Measurements from ENCODE around the gene MRPL36.

Gene MRPL36

GRCh38 chr5:1835431-1835830 lies 35.8 kb upstream of the MRPL36 start:
- TF ChIP-seq, protein P1, sequence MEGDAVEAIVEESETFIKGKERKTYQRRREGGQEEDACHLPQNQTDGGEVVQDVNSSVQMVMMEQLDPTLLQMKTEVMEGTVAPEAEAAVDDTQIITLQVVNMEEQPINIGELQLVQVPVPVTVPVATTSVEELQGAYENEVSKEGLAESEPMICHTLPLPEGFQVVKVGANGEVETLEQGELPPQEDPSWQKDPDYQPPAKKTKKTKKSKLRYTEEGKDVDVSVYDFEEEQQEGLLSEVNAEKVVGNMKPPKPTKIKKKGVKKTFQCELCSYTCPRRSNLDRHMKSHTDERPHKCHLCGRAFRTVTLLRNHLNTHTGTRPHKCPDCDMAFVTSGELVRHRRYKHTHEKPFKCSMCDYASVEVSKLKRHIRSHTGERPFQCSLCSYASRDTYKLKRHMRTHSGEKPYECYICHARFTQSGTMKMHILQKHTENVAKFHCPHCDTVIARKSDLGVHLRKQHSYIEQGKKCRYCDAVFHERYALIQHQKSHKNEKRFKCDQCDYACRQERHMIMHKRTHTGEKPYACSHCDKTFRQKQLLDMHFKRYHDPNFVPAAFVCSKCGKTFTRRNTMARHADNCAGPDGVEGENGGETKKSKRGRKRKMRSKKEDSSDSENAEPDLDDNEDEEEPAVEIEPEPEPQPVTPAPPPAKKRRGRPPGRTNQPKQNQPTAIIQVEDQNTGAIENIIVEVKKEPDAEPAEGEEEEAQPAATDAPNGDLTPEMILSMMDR (IDR thresholded peaks at IDR 0.05; ENCODE audit: control insufficient read depth, extremely low read depth, insufficient read depth): no peak
- no peak overlapping the region for H3K4me3 ChIP-seq (ENCODE audit: low read depth, low read length)
- DNase-seq (ENCODE audit: low read depth): no peak

- DNase-seq (ENCODE audit: low read depth): no peak
- no peak overlapping the region for H3K4me3 ChIP-seq (ENCODE audit: low read depth, low read length)
- TF ChIP-seq, protein P1 (IDR thresholded peaks at IDR 0.05; ENCODE audit: control insufficient read depth, extremely low read depth, insufficient read depth): no peak
Measured at GRCh38 chr5:1834721-1835429, 35.2 kb upstream of the MRPL36 start.

GRCh38 chr5:1834022-1834551 lies 34.5 kb upstream of the MRPL36 start:
- no peak overlapping the region for H3K4me3 ChIP-seq (ENCODE audit: low read depth, low read length)
- no peak for DNase-seq (ENCODE audit: low read depth)
- TF ChIP-seq, protein P1 (IDR thresholded peaks at IDR 0.05; ENCODE audit: control insufficient read depth, extremely low read depth, insufficient read depth): no peak

DNA sequence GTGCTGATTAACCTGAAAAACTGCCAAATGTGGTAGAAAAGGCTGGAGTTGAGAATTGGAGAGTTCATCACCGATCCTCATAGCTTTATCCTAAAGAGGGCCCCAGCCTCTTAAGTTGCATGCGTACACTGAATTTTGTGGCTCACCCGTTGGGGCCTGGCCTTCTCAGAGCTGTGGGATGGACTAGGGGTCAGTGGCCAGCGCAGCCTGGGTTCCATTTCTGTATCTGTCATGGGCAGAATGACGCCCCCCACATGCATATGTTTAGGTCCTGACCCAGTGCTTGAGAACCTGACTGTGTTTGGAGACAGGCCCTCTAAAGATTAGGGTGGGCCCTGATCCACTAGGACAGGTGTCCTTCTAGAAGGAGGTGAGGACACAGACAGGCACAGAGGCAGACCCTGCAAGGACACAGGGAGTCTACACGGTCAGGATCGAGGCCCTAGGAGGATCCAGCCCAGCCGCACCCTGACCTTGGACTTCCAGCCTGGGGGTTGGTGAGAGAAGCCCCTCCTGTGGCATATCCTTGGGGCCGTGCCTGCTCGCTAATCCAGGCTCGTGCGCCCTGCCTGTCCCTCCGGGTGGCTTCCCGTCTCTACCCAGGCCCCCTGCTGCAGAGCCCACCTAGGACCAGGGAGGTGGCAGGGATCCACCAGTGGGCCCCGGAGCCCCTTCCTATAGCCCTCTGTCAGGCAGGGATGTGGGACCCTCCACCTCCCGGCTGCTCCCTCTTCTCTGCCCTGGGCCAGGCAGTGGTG lies 33.8 kb upstream of the MRPL36 start:
- no peak for DNase-seq (ENCODE audit: low read depth)
- H3K4me3 ChIP-seq (ENCODE audit: low read depth, low read length): no peak overlapping the region
- TF ChIP-seq, protein P1 (IDR thresholded peaks at IDR 0.05; ENCODE audit: control insufficient read depth, extremely low read depth, insufficient read depth): no peak

DNA sequence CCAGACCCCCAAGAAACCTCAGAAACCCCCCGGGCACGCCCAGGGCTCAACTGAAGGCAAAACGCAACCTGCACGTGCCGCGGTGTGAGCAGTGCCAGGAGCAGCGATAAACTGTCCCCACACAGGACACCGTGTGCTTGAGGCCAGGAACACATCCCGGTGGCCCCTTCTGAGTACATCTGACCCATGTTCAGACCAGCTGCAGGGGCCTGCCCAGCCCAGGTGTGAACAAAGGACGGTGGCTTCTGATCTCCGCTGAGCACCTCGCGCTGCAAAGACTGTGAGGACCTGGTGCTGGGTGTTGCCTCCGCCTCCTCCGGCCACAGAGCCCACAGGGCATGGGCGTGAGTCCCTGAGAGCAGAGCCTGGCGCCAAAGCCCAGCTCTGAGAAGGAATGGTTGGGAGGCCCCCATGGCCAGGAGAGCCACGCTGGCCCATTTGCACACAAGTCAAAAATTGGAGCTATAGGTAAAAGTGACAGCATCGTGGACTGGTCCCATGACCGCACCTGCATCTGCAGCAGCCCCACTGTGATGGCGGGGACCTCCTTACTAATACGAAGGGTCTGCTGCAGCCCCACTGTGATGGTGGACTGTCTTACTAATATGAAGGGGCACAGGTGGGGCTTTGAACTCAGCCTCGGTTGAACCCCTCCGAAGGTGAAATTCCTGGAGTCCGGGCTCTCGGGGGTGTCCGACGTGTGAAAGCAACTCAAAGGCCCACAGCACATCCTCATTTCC lies 33.0 kb upstream of the MRPL36 start:
- DNase-seq (ENCODE audit: low read depth): no peak
- TF ChIP-seq, protein P1 (IDR thresholded peaks at IDR 0.05; ENCODE audit: control insufficient read depth, extremely low read depth, insufficient read depth): no peak

GRCh38 chr5:1831677-1832313 lies 32.2 kb upstream of the MRPL36 start:
- no peak overlapping the region for H3K4me3 ChIP-seq (ENCODE audit: low read depth, low read length)
- TF ChIP-seq, protein P1 (IDR thresholded peaks at IDR 0.05; ENCODE audit: control insufficient read depth, extremely low read depth, insufficient read depth): no peak
- DNase-seq (ENCODE audit: low read depth): no peak

More for the DNA sequence above, 33.0 kb upstream of the MRPL36 start:
- H3K4me3 ChIP-seq (ENCODE audit: low read depth, low read length): no peak overlapping the region
